NB4 (cell line): ENCODE measurements around the gene ATOSB.

Experiments
- DNase-seq: peaks from one replicate; pipeline ENCODE4 v3.0.0; 2010; ENCODE audit warnings: low read depth
- H3K4me3 ChIP-seq: one replicate; pipeline ENCODE4 v1.5.1; 2011; ENCODE audit warnings: mild to moderate bottlenecking, low read depth, low read length, moderate library complexity
- MAX ChIP-seq: IDR thresholded peaks from 2 replicates; pipeline ENCODE4 v1.6.1; 2011; ENCODE audit warnings: low read depth, low read length
- MYC ChIP-seq: IDR thresholded peaks from 2 replicates; pipeline ENCODE4 v1.6.1; 2011; ENCODE audit warnings: low read depth, low read length
- POLR2A ChIP-seq: IDR thresholded peaks from 2 replicates; pipeline ENCODE4 v1.6.1; 2011; ENCODE audit warnings: mild to moderate bottlenecking; ENCODE audit not compliant: insufficient read length; ENCODE audit errors: extremely low read depth
- TF ChIP-seq, protein P1 (sequence below): IDR thresholded peaks from one replicate; pipeline ENCODE4 v1.5.1; 2012; ENCODE audit warnings: low read depth, low read length

The ATOSB gene

DNA sequence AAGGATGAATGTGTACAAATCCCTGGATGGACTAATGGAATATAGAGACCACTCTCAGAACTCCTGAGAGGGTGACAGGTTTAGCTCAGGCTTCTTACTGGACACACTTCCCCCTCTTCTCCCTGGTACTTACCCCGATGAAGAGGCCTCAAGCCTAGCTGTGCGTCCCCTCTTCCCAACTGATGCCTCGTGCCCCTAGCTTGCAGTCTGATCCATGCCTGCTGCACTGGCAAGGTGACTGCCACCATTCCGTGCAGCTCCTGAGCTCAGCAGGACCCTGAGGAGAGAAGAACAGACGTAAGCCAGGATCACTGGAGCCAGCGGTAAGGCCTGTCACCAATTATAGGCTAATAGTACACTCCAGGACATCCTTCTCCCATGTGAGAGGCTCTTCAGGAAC lies 7.2 kb downstream of the ATOSB start:
- TF ChIP-seq MAX: no peak
- no peak for TF ChIP-seq POLR2A
- no peak for TF ChIP-seq MYC
- TF ChIP-seq, protein P1, sequence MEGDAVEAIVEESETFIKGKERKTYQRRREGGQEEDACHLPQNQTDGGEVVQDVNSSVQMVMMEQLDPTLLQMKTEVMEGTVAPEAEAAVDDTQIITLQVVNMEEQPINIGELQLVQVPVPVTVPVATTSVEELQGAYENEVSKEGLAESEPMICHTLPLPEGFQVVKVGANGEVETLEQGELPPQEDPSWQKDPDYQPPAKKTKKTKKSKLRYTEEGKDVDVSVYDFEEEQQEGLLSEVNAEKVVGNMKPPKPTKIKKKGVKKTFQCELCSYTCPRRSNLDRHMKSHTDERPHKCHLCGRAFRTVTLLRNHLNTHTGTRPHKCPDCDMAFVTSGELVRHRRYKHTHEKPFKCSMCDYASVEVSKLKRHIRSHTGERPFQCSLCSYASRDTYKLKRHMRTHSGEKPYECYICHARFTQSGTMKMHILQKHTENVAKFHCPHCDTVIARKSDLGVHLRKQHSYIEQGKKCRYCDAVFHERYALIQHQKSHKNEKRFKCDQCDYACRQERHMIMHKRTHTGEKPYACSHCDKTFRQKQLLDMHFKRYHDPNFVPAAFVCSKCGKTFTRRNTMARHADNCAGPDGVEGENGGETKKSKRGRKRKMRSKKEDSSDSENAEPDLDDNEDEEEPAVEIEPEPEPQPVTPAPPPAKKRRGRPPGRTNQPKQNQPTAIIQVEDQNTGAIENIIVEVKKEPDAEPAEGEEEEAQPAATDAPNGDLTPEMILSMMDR: no peak
- no peak for DNase-seq
- H3K4me3 ChIP-seq: no peak overlapping the region

GRCh38 chr9:35107297-35108290 lies 8.1 kb downstream of the ATOSB start:
- no peak overlapping the region for H3K4me3 ChIP-seq
- no peak for TF ChIP-seq MYC
- TF ChIP-seq MAX: no peak
- TF ChIP-seq POLR2A: no peak
- TF ChIP-seq, protein P1: no peak
- no peak for DNase-seq

GRCh38 chr9:35106343-35106730 lies 9.3 kb downstream of the ATOSB start:
- no peak overlapping the region for H3K4me3 ChIP-seq
- no peak for TF ChIP-seq POLR2A
- TF ChIP-seq, protein P1: no peak
- no peak for TF ChIP-seq MAX
- DNase-seq: no peak

GRCh38 chr9:35105571-35106342 lies 9.9 kb downstream of the ATOSB start:
- no peak overlapping the region for H3K4me3 ChIP-seq
- TF ChIP-seq MYC (no peak), POLR2A (no peak), MAX (no peak)
- TF ChIP-seq, protein P1: no peak
- no peak for DNase-seq

GRCh38 chr9:35105126-35105525 lies 10.5 kb downstream of the ATOSB start:
- TF ChIP-seq, protein P1: no peak
- no peak for TF ChIP-seq MAX
- no peak for TF ChIP-seq MYC
- no peak for TF ChIP-seq POLR2A
- DNase-seq: no peak
- H3K4me3 ChIP-seq: no peak overlapping the region
